MG63 (cell line): ENCODE measurements around the gene CAMK1D. TPM values are rescaled to one million over a fixed set of nuclear protein-coding genes. Genes with fewer than 3 reads are reported as not detected.

Experiments used
- DNase-seq: peaks from one replicate; pipeline ENCODE4 v3.0.0-alpha.2; 2020
- H3K27me3 ChIP-seq: fragments of 250-450 bp; sonication (Bioruptor Pico); 2 replicates; pipeline ENCODE4 v1.5.1; 2020; ENCODE audit warnings: mild to moderate bottlenecking, moderate library complexity
- H3K36me3 ChIP-seq: fragments of 250-450 bp; sonication (Bioruptor Pico); 2 replicates; pipeline ENCODE4 v1.5.1; 2020; ENCODE audit warnings: mild to moderate bottlenecking, moderate library complexity
- H3K4me3 ChIP-seq: fragments of 250-450 bp; sonication (Bioruptor Pico); 2 replicates; pipeline ENCODE4 v1.5.1; 2020; ENCODE audit warnings: mild to moderate bottlenecking, moderate library complexity
- H3K9me3 ChIP-seq: fragments of 250-450 bp; sonication (Bioruptor Pico); 2 replicates; pipeline ENCODE4 v1.5.1; 2020; ENCODE audit warnings: mild to moderate bottlenecking, moderate library complexity
- total RNA-seq: library from RNA; depleted of rRNA; stranded (reverse); fragments of >200 nt; shearing (Covaris generic); gene quantifications from 2 replicates; pipeline ENCODE4 v1.2.3, GENCODE V29; 2014; ENCODE audit warnings: low replicate concordance

The CAMK1D gene
- total RNA-seq, 1 experiment from 2014 or later, result 13.2 TPM

DNA sequence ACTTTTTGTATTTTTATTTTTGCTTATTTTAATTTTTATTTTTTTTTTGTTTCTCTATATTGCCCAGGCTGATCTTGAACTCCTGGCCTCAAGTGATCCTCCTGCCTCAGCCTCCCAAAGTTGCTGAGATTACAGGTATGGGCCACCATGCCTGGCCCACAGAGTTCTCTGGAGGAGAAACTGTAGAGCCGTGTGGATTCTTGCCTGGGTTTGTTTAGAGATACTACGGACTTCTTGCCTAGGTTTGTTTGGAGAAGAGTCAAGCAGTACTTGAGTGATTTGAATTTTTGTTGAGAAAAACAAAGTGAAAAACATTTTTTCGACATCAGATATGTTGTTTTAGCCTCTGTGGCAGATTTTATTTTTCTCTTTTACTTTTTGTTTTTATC lies 99.0 kb downstream of the CAMK1D start:
- Histone ChIP-seq H3K4me3 (peak overlapping the region; percentile 25), H3K36me3 (no peaks in the 10 kb centered on the region), H3K9me3 (no peaks in the 10 kb centered on the region), H3K27me3 (no peaks in the 10 kb centered on the region)
- DNase-seq, result no peak

DNA sequence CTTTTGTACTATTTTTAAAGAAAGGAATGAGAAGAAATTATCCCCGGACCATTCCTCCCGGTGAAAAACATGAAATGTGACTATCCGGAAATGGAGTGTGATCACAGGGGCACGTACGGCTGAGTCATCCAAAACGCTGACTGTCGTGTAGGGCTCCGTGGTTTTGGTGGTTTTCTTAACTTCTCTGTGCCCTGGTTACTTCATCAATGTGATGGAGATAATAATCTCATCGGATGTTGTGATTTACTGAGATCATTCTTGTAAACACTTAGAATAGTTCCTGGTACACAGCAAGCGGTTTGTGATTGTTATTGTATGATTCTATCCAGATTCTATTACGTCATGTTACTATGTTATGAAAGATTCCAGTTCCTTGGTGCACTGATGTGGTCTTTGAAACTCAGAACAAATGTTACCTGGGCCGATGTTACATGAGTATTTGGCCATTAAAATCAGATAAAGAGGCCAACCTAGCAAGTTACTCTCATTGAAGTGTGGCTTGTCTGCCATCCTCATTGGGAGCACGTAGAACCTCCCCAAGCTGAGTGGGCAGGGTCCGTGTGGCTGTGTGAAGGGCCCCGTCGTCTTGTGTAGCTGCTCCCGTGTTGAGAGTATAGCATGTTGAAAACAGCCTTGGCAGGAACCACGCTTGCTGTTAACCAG lies 99.5 kb downstream of the CAMK1D start:
- peak overlapping the region; percentile 25 for H3K4me3 ChIP-seq
- H3K36me3 ChIP-seq, result no peaks in the 10 kb centered on the region
- H3K27me3 ChIP-seq, result no peaks in the 10 kb centered on the region
- peak; percentile 79 for DNase-seq
- no peaks in the 10 kb centered on the region for H3K9me3 ChIP-seq

DNA sequence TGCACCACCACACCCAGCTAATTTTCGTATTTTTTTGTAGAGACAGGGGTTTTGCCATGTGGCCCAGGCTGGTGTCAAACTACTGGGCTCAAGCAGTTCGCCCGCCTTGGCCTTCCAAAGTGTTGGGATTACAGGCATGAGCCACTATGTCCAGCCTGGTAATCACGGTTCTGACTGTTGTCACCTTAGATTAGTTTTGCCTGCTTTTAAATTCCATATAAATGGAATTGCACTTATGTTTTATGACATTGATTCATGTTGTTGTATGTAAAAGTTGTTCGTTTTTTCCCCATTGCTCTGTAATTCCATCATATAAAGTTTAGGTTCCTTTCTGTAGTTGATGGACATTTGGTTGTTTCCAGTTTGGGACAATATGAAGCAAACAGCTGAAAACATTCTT lies 106.0 kb downstream of the CAMK1D start:
- Histone ChIP-seq H3K36me3 (no peaks in the 10 kb centered on the region), H3K4me3 (no peak overlapping the region), H3K9me3 (no peaks in the 10 kb centered on the region), H3K27me3 (no peaks in the 10 kb centered on the region)
- no peak for DNase-seq

DNA sequence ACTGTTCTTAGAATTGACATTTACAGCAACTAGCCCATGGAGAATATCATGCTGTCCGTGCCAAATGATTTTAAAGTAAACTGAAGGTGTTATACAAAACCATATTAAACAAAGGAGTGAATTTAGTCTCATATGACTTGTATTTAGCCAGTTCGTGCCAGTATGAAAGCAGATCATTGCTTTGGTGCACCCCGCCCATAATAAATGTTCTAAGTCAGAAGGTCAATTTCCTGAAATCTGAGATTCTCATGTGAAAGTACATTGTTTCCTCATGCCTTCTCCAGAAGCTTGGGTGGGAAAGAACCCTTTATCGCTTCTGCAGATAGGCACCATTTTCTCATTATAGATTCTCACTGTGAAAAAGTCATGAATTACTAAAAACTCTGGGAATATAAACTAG lies 106.4 kb downstream of the CAMK1D start:
- H3K27me3 ChIP-seq, result no peaks in the 10 kb centered on the region
- no peak for DNase-seq
- H3K36me3 ChIP-seq, result no peaks in the 10 kb centered on the region
- no peaks in the 10 kb centered on the region for H3K9me3 ChIP-seq
- H3K4me3 ChIP-seq, result no peak overlapping the region

DNA sequence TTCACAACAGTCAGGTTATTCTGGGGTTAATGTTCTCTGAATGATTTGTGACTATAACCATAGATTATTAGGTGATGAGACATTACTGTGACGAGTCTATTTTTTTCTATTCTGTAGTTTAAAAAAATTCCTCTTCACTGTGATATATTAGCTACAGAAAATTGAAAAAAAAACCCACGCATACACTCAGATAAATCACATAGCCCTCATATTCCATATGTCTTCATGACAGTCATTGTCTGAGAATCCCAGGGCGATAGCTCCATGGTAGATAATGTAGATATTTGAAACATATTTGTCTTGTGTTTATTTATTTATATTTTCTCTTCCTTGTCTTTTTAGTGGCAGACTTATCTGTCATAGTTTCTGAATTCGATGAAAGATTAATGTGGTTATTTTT lies 110.0 kb downstream of the CAMK1D start:
- no peaks in the 10 kb centered on the region for H3K27me3 ChIP-seq
- H3K4me3 ChIP-seq, result no peak overlapping the region
- H3K9me3 ChIP-seq, result no peaks in the 10 kb centered on the region
- H3K36me3 ChIP-seq, result no peaks in the 10 kb centered on the region
- DNase-seq, result no peak

DNA sequence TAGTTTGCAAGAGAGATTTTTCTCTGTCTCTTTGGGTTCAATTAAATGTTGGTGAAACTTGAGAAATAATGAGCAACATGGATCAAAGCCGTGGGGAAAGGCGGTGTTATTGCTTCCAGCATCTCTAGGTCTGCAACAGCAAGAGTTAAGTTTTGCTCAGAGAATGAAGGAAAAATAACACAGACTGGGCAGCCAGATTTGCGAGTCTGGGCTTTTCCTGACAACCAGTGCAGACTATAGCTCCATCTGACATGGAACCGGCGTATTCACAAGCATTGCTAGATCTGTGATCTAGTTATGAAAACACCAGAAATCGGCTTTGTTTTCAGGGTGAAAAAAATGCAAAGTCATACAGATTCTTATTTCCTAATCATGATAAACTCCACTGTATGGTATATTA lies 110.4 kb downstream of the CAMK1D start:
- Histone ChIP-seq H3K9me3 (no peaks in the 10 kb centered on the region), H3K36me3 (no peaks in the 10 kb centered on the region), H3K27me3 (no peaks in the 10 kb centered on the region), H3K4me3 (no peak overlapping the region)
- DNase-seq, result no peak

DNA sequence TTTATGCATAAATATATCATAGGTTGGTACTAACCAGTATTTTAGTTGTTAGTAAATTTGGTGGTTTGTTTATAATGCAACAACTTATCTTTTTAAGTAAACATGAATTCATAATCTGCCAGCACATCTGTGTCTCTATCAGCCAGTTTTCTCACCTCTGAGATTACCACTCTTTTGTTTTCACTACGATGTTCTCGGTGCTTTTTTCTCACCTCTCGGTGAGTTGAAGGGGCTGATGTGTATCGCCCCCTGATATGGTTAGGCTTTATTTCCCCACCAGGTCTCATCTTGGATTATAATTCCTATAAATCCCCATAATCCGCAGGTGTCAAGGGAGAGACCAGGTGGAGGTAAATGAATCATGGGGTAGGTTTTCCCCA lies 114.1 kb downstream of the CAMK1D start:
- Histone ChIP-seq H3K36me3 (no peaks in the 10 kb centered on the region), H3K9me3 (no peaks in the 10 kb centered on the region), H3K4me3 (no peak overlapping the region), H3K27me3 (no peaks in the 10 kb centered on the region)
- DNase-seq, result no peak

DNA sequence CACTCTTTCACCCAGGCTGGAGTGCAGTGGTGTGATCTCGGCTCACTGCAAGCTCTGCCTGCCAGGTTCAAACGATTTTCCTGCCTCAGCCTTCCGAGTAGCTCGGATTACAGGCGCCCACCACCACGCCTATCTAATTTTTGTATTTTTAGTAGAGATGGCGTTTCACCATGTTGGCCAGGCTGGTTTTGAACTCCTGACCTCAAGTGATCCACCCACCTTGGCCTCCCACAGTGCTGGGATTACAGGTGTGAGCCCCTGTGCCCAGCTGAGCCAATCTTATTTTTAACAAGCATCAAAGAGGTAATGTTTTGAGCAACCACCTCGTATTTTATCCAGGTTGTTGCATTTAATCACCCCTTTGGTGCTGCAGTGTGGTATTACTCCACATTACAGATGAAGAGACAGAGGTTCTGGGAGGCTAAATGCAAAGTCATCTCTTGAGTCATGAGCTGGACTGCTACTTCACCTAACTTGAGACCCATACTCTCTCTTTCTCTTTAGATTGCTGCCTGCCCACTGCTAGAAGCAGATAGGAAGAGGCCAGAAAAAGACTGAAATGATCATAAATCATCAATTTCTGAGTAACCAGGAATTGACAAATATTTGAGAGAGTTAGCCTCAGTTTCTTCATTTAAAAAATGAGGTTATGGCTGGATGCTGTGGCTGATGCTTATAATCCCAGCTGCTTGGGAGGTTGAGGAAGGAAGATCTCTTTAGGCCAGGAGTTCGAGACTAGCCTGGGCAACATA lies 116.2 kb downstream of the CAMK1D start:
- DNase-seq, result no peak

DNA sequence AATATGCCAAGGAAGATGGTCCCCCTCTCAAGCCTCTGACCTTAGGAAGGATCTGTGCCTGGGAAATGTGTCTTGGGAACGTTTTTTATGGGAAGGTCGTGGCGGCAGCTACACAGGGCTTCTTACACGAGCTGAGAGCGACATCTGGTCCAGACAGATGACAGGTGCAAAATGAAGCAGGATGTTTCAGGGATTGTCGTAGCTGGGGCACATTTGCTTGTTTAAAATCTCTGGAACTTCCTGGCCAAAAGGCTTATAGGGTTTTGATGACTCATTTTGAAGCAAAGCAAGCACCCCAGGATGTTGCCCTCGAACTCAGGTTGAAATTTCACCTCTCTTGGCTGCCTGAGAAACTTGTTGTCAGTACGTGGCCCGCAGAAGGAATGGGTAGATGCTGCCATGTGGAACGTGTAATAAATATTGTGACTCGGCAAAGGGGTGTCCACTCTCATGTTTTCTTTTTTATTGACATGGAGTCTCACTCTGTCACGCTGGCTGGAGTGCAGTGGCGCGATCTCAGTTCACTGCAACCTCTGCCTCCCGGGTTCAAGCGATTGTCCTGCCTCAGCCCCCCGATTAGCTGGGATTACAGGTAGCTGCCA lies 117.5 kb downstream of the CAMK1D start:
- DNase-seq, result no peak
- Histone ChIP-seq H3K9me3 (no peaks in the 10 kb centered on the region), H3K4me3 (no peak overlapping the region), H3K27me3 (no peaks in the 10 kb centered on the region), H3K36me3 (no peaks in the 10 kb centered on the region)

More for the DNA sequence above, 116.2 kb downstream of the CAMK1D start:
- Histone ChIP-seq H3K36me3 (no peaks in the 10 kb centered on the region), H3K27me3 (no peaks in the 10 kb centered on the region), H3K9me3 (no peaks in the 10 kb centered on the region), H3K4me3 (no peak overlapping the region)

DNA sequence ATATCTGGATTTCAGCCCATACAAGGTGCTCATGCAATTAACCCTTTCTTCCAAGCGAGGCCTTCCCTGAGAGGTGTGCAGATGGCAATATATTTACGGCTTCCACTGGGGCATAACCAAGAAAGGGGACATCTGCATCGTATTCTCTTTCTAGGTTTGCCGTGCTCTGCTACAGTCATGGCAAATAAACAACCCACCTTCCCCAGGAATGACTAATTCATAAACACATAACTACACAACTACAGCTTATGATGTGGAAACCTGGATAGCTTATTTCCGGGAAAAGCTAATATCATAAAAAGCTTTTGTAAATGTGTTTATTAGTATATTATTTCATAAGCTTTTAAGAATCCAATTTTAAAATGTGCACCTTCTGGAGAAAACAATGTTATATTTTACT lies 120.0 kb downstream of the CAMK1D start:
- no peak for DNase-seq
- no peaks in the 10 kb centered on the region for H3K9me3 ChIP-seq

DNA sequence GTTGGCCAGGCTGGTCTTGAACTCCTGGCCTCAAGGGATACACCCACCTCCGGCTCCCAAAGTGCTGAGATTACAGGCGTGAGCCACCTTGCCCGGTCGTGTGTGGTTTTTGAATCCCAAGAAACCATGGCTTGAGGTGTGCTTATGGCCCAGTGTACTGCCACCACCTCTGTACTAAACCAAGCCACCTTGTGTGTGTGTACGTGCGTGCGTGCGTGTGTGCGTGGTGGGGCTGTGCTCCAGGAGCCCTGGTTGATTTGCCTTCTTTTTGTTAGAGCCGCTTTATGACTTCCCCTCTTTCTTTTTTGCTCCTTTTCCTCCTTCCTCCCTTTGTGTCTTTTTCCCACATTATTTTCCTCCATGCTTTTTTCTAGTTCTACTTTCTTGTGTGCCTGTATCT lies 121.4 kb downstream of the CAMK1D start:
- no peaks in the 10 kb centered on the region for H3K36me3 ChIP-seq
- DNase-seq, result no peak
- H3K27me3 ChIP-seq, result no peaks in the 10 kb centered on the region
- no peak overlapping the region for H3K4me3 ChIP-seq
- H3K9me3 ChIP-seq, result no peaks in the 10 kb centered on the region

More for the DNA sequence above, 120.0 kb downstream of the CAMK1D start:
- H3K36me3 ChIP-seq, result no peaks in the 10 kb centered on the region
- no peak overlapping the region for H3K4me3 ChIP-seq
- no peaks in the 10 kb centered on the region for H3K27me3 ChIP-seq

DNA sequence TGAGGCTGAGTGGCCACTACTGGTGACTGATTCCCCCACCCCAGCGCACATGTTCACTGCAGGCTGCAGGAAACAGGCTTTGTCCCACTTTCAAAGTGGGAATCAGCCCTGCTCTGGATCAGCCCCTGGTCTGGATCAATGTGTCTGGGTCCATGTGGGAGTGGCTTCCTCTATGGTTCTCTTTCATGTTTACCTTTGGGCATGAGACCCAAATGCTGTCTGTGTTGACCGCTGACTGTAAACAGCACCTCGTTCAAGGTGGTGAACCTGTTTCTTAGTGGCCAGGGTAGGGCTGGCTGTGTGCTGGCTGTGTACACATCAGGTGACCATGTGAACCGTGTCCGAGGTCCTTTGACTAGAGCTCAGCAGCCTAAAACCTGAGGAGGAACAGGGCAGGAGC lies 121.8 kb downstream of the CAMK1D start:
- DNase-seq, result no peak
- no peak overlapping the region for H3K4me3 ChIP-seq
- no peaks in the 10 kb centered on the region for H3K27me3 ChIP-seq
- no peaks in the 10 kb centered on the region for H3K36me3 ChIP-seq
- no peaks in the 10 kb centered on the region for H3K9me3 ChIP-seq

DNA sequence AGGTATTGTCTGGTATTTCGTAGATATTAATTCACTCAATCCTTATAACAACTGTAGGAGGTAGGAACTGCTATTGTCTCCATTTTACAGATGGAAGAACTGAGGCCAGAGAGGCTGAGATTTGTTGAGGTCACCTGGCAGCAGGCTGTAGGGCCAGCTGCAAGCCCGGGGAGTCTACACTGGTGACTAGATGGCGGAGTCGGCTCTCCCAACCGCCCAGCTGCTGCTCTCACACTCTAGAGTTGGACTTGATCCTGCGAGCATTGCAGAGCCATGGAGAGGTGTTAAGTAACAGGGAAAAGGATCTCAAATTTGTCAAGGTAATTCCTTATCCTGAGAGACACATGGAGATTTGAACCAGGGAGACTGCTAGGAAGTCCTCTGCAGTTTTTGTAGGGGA lies 124.1 kb downstream of the CAMK1D start:
- no peaks in the 10 kb centered on the region for H3K36me3 ChIP-seq
- H3K4me3 ChIP-seq, result no peak overlapping the region
- no peaks in the 10 kb centered on the region for H3K9me3 ChIP-seq
- no peaks in the 10 kb centered on the region for H3K27me3 ChIP-seq
- no peak for DNase-seq

DNA sequence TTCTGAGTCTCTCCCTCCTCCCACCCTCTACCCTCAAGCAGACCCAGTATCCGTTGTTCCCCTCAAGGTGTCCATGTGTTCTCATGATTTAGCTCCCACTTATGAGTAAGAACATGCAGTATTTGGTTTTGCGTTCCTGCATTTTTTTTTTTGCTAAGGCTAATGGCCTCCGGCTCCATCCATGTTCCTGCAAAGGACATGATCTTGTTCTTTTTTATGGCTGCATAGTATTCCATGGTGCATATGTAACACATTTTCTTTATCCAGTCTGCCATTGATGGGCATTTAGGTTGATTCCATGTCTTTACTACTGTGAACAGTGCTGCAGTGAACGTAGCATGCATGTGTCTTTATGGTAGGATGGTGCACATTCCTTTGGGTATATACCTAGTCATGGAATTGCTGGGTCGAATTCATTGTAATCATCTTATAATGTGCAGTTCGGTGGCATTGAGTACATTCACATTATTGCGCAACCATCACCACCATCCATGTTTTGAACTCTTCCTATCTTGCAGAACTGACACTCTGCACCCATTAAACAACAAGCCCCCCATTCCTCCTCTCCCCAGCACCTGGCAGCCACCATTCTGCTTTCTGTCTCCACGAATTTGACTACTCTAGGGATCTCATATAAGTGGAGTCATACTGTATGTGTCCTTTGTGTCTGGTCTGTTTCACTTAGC lies 125.5 kb downstream of the CAMK1D start:
- no peak for DNase-seq
- Histone ChIP-seq H3K9me3 (no peaks in the 10 kb centered on the region), H3K27me3 (no peaks in the 10 kb centered on the region), H3K36me3 (no peaks in the 10 kb centered on the region), H3K4me3 (no peak overlapping the region)

DNA sequence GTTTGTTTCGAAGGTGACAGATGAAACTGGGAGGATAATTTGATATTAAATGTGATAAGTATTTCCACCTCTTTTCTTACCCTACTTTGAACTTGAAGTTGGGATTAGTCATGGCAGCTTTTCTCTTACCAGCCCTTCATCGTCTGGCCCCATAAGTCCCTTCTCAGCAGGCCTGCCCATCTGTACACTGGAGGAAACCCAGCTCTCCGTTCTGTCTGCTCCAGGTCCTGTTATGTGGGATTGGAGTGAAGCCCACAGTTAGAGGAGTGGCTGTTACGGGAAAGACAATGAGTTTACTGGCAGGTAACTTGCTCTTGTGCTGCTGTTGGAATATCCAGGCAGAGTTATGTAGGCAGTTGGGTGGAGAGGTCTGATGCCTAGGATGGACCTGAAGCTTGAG lies 127.3 kb downstream of the CAMK1D start:
- H3K36me3 ChIP-seq, result no peaks in the 10 kb centered on the region
- no peak overlapping the region for H3K4me3 ChIP-seq
- no peaks in the 10 kb centered on the region for H3K27me3 ChIP-seq
- DNase-seq, result no peak
- H3K9me3 ChIP-seq, result no peaks in the 10 kb centered on the region

DNA sequence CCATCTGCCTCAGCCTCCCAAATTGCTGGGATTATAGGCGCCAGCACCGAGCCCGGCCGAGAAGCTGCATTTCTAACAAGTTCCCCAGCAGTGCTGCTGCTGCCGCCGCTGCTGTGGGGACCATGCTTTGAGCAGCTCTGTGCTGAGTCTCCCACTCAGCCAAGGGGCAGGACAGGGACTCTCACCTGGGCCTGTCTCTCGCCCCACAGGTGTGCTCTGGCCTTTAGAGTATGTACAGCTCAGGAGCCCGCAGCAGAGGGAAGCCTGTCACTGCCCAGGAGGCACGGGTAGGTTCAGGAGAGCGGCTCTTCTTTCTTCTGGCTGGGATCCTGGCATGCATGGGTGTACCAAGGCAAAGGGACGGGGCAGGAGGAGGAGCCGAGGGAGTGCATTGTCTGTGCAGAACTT lies 130.1 kb downstream of the CAMK1D start:
- no peak for DNase-seq
- Histone ChIP-seq H3K36me3 (no peaks in the 10 kb centered on the region; the same call in 1 of the 2 replicates), H3K9me3 (no peaks in the 10 kb centered on the region), H3K27me3 (no peaks in the 10 kb centered on the region), H3K4me3 (no peak overlapping the region)

DNA sequence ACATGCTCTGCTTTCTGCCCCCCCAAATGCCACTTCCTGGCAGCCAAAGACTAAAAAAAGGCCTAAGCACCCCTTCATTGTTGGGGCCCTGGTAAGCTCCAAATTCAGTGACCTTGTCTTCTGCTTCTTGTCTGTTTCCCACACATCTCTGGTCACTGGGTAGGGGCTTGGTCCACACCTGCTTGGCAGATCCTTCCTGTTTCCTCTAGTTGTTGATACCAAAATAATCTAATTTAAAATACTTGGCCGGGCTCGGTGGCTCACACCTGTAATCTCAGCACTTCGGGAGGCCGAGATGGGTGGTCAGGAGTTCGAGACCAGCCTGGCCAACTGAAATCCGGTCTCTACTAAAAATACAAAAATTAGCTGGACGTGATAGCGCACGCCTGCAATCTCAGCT lies 130.6 kb downstream of the CAMK1D start:
- H3K9me3 ChIP-seq, result no peaks in the 10 kb centered on the region
- no peaks in the 10 kb centered on the region; the same call in 1 of the 2 replicates for H3K36me3 ChIP-seq
- H3K4me3 ChIP-seq, result no peak overlapping the region
- H3K27me3 ChIP-seq, result no peaks in the 10 kb centered on the region
- no peak for DNase-seq
